Karpas-422 (cell line): ENCODE data around the gene ST8SIA2. TPM values are rescaled to one million over a fixed set of nuclear protein-coding genes. Genes with fewer than 3 reads are reported as not detected.

Experiments
- DNase-seq: peaks from one replicate; pipeline ENCODE4 v3.0.0-alpha.2; 2015
- H2AFZ ChIP-seq: fragments of 200-600 bp; sonication (generic); 2 replicates; pipeline ENCODE4 v1.6.1; 2014; ENCODE audit warnings: antibody characterized with exemption, low read length, mixed read lengths
- H3K27ac ChIP-seq: fragments of 200-600 bp; sonication (generic); 2 replicates; pipeline ENCODE4 v1.5.1; 2014; ENCODE audit warnings: mild to moderate bottlenecking, low read length, moderate library complexity
- H3K27me3 ChIP-seq: fragments of 200-600 bp; sonication (generic); 2 replicates; pipeline ENCODE4 v1.6.1; 2014; ENCODE audit warnings: low read length, mixed read lengths
- H3K36me3 ChIP-seq: fragments of 200-600 bp; sonication (generic); 2 replicates; pipeline ENCODE4 v1.6.1; 2014; ENCODE audit warnings: low read length, mixed read lengths; ENCODE audit not compliant: insufficient read depth
- H3K4me1 ChIP-seq: fragments of 200-600 bp; sonication (generic); 2 replicates; pipeline ENCODE4 v1.6.1; 2014; ENCODE audit warnings: mild to moderate bottlenecking, low read length, mixed read lengths
- H3K4me2 ChIP-seq: fragments of 200-600 bp; sonication (generic); 2 replicates; pipeline ENCODE4 v1.6.1; 2014; ENCODE audit warnings: low read length, low read depth, mild to moderate bottlenecking; ENCODE audit not compliant: poor library complexity, severe bottlenecking
- H3K4me3 ChIP-seq: fragments of 200-600 bp; sonication (generic); 2 replicates; pipeline ENCODE4 v1.5.1; 2014; ENCODE audit warnings: mild to moderate bottlenecking, antibody characterized with exemption, low read length, mixed read lengths
- H3K79me2 ChIP-seq: fragments of 200-600 bp; sonication (generic); 2 replicates; pipeline ENCODE4 v1.6.1; 2014; ENCODE audit warnings: mild to moderate bottlenecking, low read length, mixed read lengths
- H3K9ac ChIP-seq: fragments of 200-600 bp; sonication (generic); 2 replicates; pipeline ENCODE4 v1.6.0; 2014; ENCODE audit warnings: low read length
- H3K9me2 ChIP-seq: fragments of 200-600 bp; sonication (generic), shearing (Covaris generic); replicated peaks from 2 replicates; pipeline ENCODE4 v1.6.0; 2014; ENCODE audit warnings: mild to moderate bottlenecking, low read length, moderate library complexity; ENCODE audit not compliant: insufficient read depth
- H3K9me3 ChIP-seq: fragments of 300-700, 200-600 bp; sonication (generic); 2 replicates; pipeline ENCODE4 v1.6.1; 2014; ENCODE audit warnings: low read length, mixed read lengths
- H4K20me1 ChIP-seq: fragments of 200-600 bp; sonication (generic); 2 replicates; pipeline ENCODE4 v1.6.1; 2014; ENCODE audit warnings: mild to moderate bottlenecking, antibody characterized with exemption, low read length, low read depth; ENCODE audit not compliant: insufficient read depth
- total RNA-seq: library from RNA; depleted of rRNA; stranded (reverse); fragments of >200 nt; shearing (Covaris generic); gene quantifications from 2 replicates; pipeline ENCODE4 v1.2.3, GENCODE V29; 2014; ENCODE audit warnings: low replicate concordance; rRNA removed

Gene ST8SIA2
- total RNA-seq: 0.11 TPM in 1 of 2 replicates, not detected in the other

DNA sequence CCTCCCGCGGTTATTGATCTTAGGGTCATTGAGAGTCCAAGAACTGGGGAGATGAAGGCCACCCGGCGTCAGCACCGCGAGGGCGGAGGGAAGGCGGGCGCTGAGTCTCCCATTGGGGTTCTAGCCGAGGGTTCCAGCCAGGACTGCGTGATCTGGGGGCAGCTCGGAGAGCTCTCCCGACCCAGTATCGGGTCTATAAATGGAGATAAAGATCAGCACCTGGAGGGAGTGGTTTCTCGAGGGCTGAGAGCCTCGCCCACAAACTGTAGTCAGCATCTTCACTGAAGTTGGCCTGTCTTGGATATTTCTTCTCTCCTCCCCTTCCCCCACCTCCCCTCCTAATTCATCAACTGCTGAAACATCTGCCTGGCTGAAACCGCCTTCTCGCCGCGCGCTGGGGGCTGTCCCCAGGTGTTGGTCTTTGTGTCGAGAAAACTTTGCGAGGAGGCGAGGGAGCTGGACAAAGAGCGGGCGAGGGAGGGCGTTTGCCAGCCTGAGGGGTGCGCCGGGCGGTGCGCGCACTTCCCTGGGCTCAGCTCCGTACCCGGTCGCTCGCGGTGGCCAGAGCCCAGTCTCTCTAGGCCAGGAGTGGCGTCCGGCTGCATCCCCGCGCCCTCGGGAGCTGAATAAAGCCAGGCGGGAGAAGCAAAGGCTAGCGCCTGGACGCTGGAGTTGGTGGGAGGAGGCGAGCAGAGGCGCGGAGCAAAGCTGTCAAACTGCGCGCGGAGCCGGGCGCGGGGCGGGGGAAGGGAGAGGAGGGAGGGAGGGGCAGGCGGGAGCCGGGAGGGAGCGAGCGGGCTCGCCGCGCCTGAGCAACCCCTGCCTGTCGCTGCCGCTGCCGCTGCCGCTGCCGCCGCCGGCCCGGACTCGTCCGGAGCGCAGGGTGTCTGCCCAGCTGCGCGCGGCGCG is at the start of gene ST8SIA2:
Gene ST8SIA2, plus strand, starts transcription at position 811 of the 909 bp plus-strand sequence. CDS start 184 bp downstream, outside the sequence.
- no peak for DNase-seq
- H3K9me3 ChIP-seq: no peaks in the 10 kb centered on the region
- H3K36me3 ChIP-seq: no peaks in the 10 kb centered on the region
- H3K27me3 ChIP-seq: no peaks in the 10 kb centered on the region
- H3K79me2 ChIP-seq: no peaks in the 10 kb centered on the region
- no peak within 1 kb of the TSS for H3K9ac ChIP-seq
- H4K20me1 ChIP-seq: no peaks in the 10 kb centered on the region
- H3K4me1 ChIP-seq: no peaks in the 10 kb centered on the region
- H3K4me2 ChIP-seq: no peak within 1 kb of the TSS
- no peak within 1 kb of the TSS for H3K4me3 ChIP-seq
- H3K9me2 ChIP-seq: no peaks in the 10 kb centered on the region
- H2AFZ ChIP-seq: no peak within 1 kb of the TSS
- H3K27ac ChIP-seq: no peak within 1 kb of the TSS

DNA sequence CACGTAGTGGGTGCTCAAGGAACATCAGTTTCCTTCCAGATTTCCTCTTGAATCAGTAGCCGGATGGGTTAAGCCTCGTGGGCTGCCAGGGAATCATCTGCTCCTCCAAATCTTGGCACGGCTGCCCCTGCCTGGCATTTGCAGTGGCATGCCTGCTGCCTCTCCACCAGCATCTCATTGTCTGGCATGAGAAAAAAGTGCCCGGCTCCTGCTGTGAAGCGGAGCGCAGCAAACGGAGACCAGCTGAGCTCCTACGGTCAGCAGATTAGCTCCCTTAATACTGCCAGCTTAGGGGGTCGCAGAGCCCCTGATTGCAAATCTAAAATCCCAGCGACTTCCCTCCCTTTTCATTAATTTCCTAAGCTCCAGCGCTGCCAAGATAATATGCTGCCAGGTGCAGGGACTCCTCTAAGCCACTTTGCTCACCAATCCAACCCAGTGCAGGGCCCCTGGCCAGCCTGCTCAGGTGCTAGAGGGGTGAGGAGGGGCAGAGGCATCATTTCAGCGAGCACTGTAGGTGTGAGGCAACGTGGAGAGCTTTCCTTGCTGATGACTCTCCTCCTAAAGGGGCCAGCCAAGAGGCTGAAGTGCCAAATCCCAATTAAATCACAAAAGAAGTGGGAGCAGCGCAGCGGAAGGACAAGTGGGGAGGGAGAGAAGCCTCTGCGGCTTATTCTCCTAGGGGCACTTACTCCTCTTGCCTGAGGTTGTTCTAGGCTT is 49.6 kb upstream of the ST8SIA2 start:
- Histone ChIP-seq H3K9me2 (no peaks in the 10 kb centered on the region), H3K4me2 (no peak overlapping the region), H3K27ac (no peak overlapping the region), H3K4me1 (no peaks in the 10 kb centered on the region), H3K9ac (no peak overlapping the region), H3K9me3 (no peaks in the 10 kb centered on the region), H3K4me3 (no peak overlapping the region), H2AFZ (no peak overlapping the region), H3K79me2 (no peaks in the 10 kb centered on the region), H3K27me3 (no peaks in the 10 kb centered on the region), H3K36me3 (no peaks in the 10 kb centered on the region), H4K20me1 (no peaks in the 10 kb centered on the region)
- no peak for DNase-seq

DNA sequence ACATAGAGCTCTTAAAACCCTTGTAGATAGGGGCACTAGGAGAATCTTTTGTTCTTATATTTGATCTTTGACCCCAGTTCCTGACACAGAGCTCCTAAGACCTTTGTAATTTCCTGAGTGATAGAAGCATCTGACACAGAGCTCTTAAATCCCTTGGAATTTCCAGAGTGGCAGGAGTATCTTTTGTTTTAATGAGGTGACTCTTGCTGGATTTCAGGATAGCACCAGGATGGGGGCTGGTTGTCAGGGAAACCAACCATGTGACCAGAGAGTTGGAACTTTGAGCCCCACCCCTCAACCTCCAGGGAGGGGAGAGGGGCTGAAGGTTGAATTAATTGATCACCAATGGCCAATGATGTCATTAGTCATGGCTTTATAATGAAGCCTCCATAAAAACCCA is 47.6 kb upstream of the ST8SIA2 start:
- H3K36me3 ChIP-seq: no peaks in the 10 kb centered on the region

GRCh38 chr15:92355307-92355706 is 38.4 kb upstream of the ST8SIA2 start:
- Histone ChIP-seq H3K9me3 (no peaks in the 10 kb centered on the region), H4K20me1 (no peaks in the 10 kb centered on the region), H3K36me3 (no peaks in the 10 kb centered on the region), H3K9ac (no peak overlapping the region), H3K27ac (no peak overlapping the region), H3K79me2 (no peaks in the 10 kb centered on the region), H3K9me2 (no peaks in the 10 kb centered on the region), H3K4me2 (no peak overlapping the region), H2AFZ (no peak overlapping the region), H3K4me3 (no peak overlapping the region), H3K27me3 (0 out of 2 replicates have a peak, but pooled peaks cover 2% of the 10 kb centered on the region), H3K4me1 (no peaks in the 10 kb centered on the region)
- DNase-seq: no peak

More for the DNA sequence above, 47.6 kb upstream of the ST8SIA2 start:
- Histone ChIP-seq H3K4me2 (no peak overlapping the region), H3K4me1 (no peaks in the 10 kb centered on the region), H3K9ac (no peak overlapping the region), H3K9me2 (no peaks in the 10 kb centered on the region), H2AFZ (no peak overlapping the region), H3K27me3 (no peaks in the 10 kb centered on the region), H3K9me3 (no peaks in the 10 kb centered on the region), H3K79me2 (no peaks in the 10 kb centered on the region), H3K27ac (no peak overlapping the region), H4K20me1 (no peaks in the 10 kb centered on the region), H3K4me3 (no peak overlapping the region)
- DNase-seq: no peak

DNA sequence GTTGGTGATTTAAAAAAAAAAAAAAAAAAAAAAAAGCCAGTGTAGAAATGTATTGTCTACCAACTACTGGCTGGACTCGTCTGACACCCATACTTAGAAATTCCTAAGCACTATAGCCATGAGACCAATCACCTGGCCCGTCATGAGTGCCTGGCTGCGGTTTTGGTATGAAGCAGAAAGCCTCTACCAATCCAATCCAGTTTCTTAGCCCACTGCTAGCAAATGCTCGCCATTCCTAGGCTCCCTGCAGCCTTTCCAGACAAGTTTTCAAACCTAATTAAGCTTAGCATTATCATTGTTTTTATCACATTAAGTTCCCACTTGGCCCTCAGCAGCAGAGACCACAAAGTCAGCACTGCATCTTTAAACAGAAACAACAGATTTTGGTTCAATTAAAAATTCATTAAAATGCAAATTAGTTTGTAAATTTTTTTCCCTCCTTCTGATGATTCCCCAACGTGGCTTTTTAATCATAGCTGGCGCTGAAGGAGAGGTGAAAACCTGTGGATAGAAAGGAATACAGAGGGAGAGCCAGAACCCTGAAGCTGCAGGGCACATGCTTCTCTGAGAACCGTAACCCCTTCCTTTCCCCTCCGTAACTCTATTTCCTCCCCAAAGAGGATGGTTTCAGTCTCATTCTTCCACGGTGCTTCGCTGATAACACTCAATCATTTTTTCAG is 32.2 kb upstream of the ST8SIA2 start:
- no peaks in the 10 kb centered on the region for H3K36me3 ChIP-seq
- H2AFZ ChIP-seq: no peak overlapping the region
- H3K9me3 ChIP-seq: no peaks in the 10 kb centered on the region
- H3K9ac ChIP-seq: no peak overlapping the region
- DNase-seq: no peak
- H3K4me3 ChIP-seq: no peak overlapping the region
- H3K9me2 ChIP-seq: no peaks in the 10 kb centered on the region
- H3K79me2 ChIP-seq: no peaks in the 10 kb centered on the region
- no peaks in the 10 kb centered on the region for H3K4me1 ChIP-seq
- no peaks in the 10 kb centered on the region for H4K20me1 ChIP-seq
- no peak overlapping the region for H3K27ac ChIP-seq
- H3K4me2 ChIP-seq: no peak overlapping the region
- H3K27me3 ChIP-seq: no peaks in the 10 kb centered on the region

GRCh38 chr15:92362001-92362350 is 31.7 kb upstream of the ST8SIA2 start:
- H3K4me1 ChIP-seq: no peaks in the 10 kb centered on the region
- H3K4me3 ChIP-seq: no peak overlapping the region
- H2AFZ ChIP-seq: no peak overlapping the region
- H4K20me1 ChIP-seq: no peaks in the 10 kb centered on the region
- no peaks in the 10 kb centered on the region for H3K9me2 ChIP-seq
- no peaks in the 10 kb centered on the region for H3K27me3 ChIP-seq
- DNase-seq: no peak
- no peaks in the 10 kb centered on the region for H3K79me2 ChIP-seq
- H3K27ac ChIP-seq: no peak overlapping the region
- no peaks in the 10 kb centered on the region for H3K36me3 ChIP-seq
- no peak overlapping the region for H3K4me2 ChIP-seq
- H3K9me3 ChIP-seq: no peaks in the 10 kb centered on the region
- H3K9ac ChIP-seq: no peak overlapping the region

DNA sequence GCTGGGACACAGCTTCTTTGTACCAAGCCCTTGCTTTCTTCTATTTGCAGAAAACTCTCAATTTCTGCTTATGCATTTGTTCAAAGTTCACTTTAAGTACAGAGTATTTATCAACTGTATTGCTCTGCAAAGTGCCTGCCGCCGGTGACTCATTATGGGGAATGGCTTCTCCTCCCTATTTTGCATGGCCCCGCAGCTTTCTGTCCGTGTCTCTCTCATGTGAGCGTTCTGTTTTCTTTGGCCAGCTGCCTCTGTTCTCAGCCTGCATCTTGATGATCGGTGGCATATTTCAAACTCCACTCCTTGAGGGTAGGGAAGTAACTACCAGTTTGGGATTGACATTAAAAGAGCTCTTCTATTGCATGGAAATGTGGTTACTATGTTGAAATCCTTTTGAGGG is 28.6 kb upstream of the ST8SIA2 start:
- Histone ChIP-seq H3K4me3 (no peak overlapping the region), H3K36me3 (no peaks in the 10 kb centered on the region), H4K20me1 (no peaks in the 10 kb centered on the region), H3K4me2 (no peak overlapping the region), H3K27me3 (no peaks in the 10 kb centered on the region), H3K4me1 (no peaks in the 10 kb centered on the region), H3K79me2 (no peaks in the 10 kb centered on the region), H3K9ac (no peak overlapping the region), H3K9me2 (no peaks in the 10 kb centered on the region), H3K27ac (no peak overlapping the region), H3K9me3 (no peaks in the 10 kb centered on the region), H2AFZ (no peak overlapping the region)
- DNase-seq: no peak

GRCh38 chr15:92365906-92366305 is 27.8 kb upstream of the ST8SIA2 start:
- Histone ChIP-seq H3K27ac (no peak overlapping the region), H2AFZ (no peak overlapping the region), H3K4me2 (no peak overlapping the region), H3K9me3 (no peaks in the 10 kb centered on the region), H3K79me2 (no peaks in the 10 kb centered on the region), H3K9me2 (no peaks in the 10 kb centered on the region), H3K36me3 (no peaks in the 10 kb centered on the region), H3K27me3 (no peaks in the 10 kb centered on the region), H4K20me1 (no peaks in the 10 kb centered on the region), H3K9ac (no peak overlapping the region), H3K4me3 (no peak overlapping the region), H3K4me1 (no peaks in the 10 kb centered on the region)
- no peak for DNase-seq
